Activated CD8-positive, alpha-beta T cell treated with anti-CD3 and anti-CD28 coated beads, Interleukin-2, amount 10 ng/mL, durations not matched to agents 7 days and 5 days (primary cell): Measurements from ENCODE around the gene PRELID1. TPM values are rescaled to one million over a fixed set of nuclear protein-coding genes. Genes with fewer than 3 reads are reported as not detected.
"Not testable (repeated sequence)": the region's sequence is repeated elsewhere in the genome, so short reads cannot be mapped to it uniquely, and the experiment has no call there.

Experiments used
- ATAC-seq: fragments of 150-1000 bp; cut with Tn5 transposase; one replicate; pipeline ENCODE4 v1.10.0; 2021; ENCODE audit warnings: moderate library complexity
- CTCF ChIA-PET: fragments of 350-600 bp; sonication (Branson Sonifier 250); formaldehyde crosslinking; loops from one replicate; lab custom pipeline; 2021; ENCODE audit warnings: antibody characterized with exemption; lab: Charles Lee
- POLR2A ChIA-PET: fragments of 350-600 bp; sonication (Branson Sonifier 250); formaldehyde crosslinking; loops from one replicate; lab custom pipeline; 2021; ENCODE audit warnings: antibody characterized with exemption; lab: Charles Lee
- DNase-seq: peaks from one replicate; pipeline ENCODE4 v3.0.0-alpha.2; 2020
- H3K27ac Mint-ChIP-seq: one replicate; pipeline ENCODE4 v1.8.0; 2021; ENCODE audit warnings: mild to moderate bottlenecking, mixed read lengths
- H3K27me3 Mint-ChIP-seq: one replicate; pipeline ENCODE4 v1.8.0; 2021; ENCODE audit warnings: low read depth, mixed read lengths
- H3K36me3 Mint-ChIP-seq: one replicate; pipeline ENCODE4 v1.8.0; 2021; ENCODE audit warnings: low read depth, mixed read lengths
- H3K4me1 Mint-ChIP-seq: one replicate; pipeline ENCODE4 v1.8.0; 2021; ENCODE audit warnings: low read depth, mixed read lengths
- H3K4me3 Mint-ChIP-seq: one replicate; pipeline ENCODE4 v1.8.0; 2021; ENCODE audit warnings: mild to moderate bottlenecking, mixed read lengths
- H3K9me3 Mint-ChIP-seq: one replicate; pipeline ENCODE4 v1.8.0; 2022; ENCODE audit warnings: mixed read lengths; ENCODE audit not compliant: insufficient read depth
- total RNA-seq, 2 experiments: library from RNA; stranded (reverse); gene quantifications; one replicate each; pipeline ENCODE4 v1.2.3, GENCODE V29; 2021

The PRELID1 gene
- total RNA-seq, 2 experiments from 2014 or later, result 152 to 154 TPM

GRCh38 chr5:177338251-177339106 lies 34.9 kb downstream of the PRELID1 start:
- Mint-ChIP-seq H3K9me3 (no peaks in the 10 kb centered on the region), H3K27me3 (no peaks in the 10 kb centered on the region), H3K36me3 (peaks cover 58% of the 10 kb centered on the region), H3K4me3 (no peak overlapping the region), H3K27ac (peak overlapping the region; percentile 50), H3K4me1 (peaks cover 40% of the 10 kb centered on the region)
- ChIA-PET CTCF (no interaction called here), POLR2A (no interaction called here)
- ATAC-seq (no peak), DNase-seq (no peak)

- Mint-ChIP-seq H3K4me1 (peaks cover 38% of the 10 kb centered on the region), H3K27ac (peak overlapping the region; percentile 60), H3K36me3 (peaks cover 55% of the 10 kb centered on the region), H3K27me3 (no peaks in the 10 kb centered on the region), H3K9me3 (no peaks in the 10 kb centered on the region), H3K4me3 (no peak overlapping the region)
- DNase-seq (no peak), ATAC-seq (no peak)
- ChIA-PET POLR2A (no interaction called here), CTCF (no interaction called here)
Measured at GRCh38 chr5:177339107-177339638, 35.6 kb downstream of the PRELID1 start.

- CTCF ChIA-PET, result interaction anchor here (1.3 kb wide), 1 partner anchor 14 kb away, joined by 4 read pairs; the partner anchor contains the start of gene RGS14
- ATAC-seq, DNase-seq, H3K9me3 Mint-ChIP-seq, H3K27ac Mint-ChIP-seq, H3K4me3 Mint-ChIP-seq, POLR2A ChIA-PET, H3K27me3 Mint-ChIP-seq: not testable (repeated sequence)
- peaks cover 43% of the 10 kb centered on the region for H3K4me1 Mint-ChIP-seq
- peaks cover 43% of the 10 kb centered on the region for H3K36me3 Mint-ChIP-seq
Measured at GRCh38 chr5:177343000-177343399, 39.4 kb downstream of the PRELID1 start.

- ChIA-PET POLR2A (no interaction called here), CTCF (no interaction called here)
- no peak for DNase-seq
- Mint-ChIP-seq H3K9me3 (no peaks in the 10 kb centered on the region), H3K27ac (no peak overlapping the region), H3K4me3 (no peak overlapping the region), H3K4me1 (peaks cover 42% of the 10 kb centered on the region), H3K27me3 (no peaks in the 10 kb centered on the region), H3K36me3 (peaks cover 40% of the 10 kb centered on the region)
- ATAC-seq, result no peak
Measured at GRCh38 chr5:177343777-177344176, 40.2 kb downstream of the PRELID1 start.

- Mint-ChIP-seq H3K27ac (no peak overlapping the region), H3K36me3 (peaks cover 44% of the 10 kb centered on the region)
- CTCF ChIA-PET, result interaction anchor here (1.0 kb wide), 1 partner anchor 35 kb away, joined by 3 read pairs; no protein-coding TSS in a partner anchor
Measured at GRCh38 chr5:177344891-177345290, 41.3 kb downstream of the PRELID1 start.

GRCh38 chr5:177346820-177347219 lies 43.2 kb downstream of the PRELID1 start:
- Mint-ChIP-seq H3K4me3 (no peak overlapping the region), H3K36me3 (peaks cover 43% of the 10 kb centered on the region), H3K4me1 (peaks cover 45% of the 10 kb centered on the region), H3K27ac (no peak overlapping the region), H3K27me3 (no peaks in the 10 kb centered on the region), H3K9me3 (no peaks in the 10 kb centered on the region)
- CTCF ChIA-PET, result interaction anchor here (1.0 to 2.0 kb wide), 4 partner anchors 22 to 233 kb away, joined by 4 to 5 read pairs (median 5); no protein-coding TSS in a partner anchor
- no peak for DNase-seq
- POLR2A ChIA-PET, result interaction anchor here (1.4 to 1.5 kb wide), 2 partner anchors 35 to 38 kb away, joined by 3 to 4 read pairs; no protein-coding TSS in a partner anchor
- ATAC-seq, result no peak

More at GRCh38 chr5:177344891-177345290, 41.3 kb downstream of the PRELID1 start:
- peaks cover 41% of the 10 kb centered on the region for H3K4me1 Mint-ChIP-seq
- ATAC-seq (no peak), DNase-seq (no peak)
- no peak overlapping the region for H3K4me3 Mint-ChIP-seq
- H3K27me3 Mint-ChIP-seq, result no peaks in the 10 kb centered on the region
- H3K9me3 Mint-ChIP-seq, result no peaks in the 10 kb centered on the region
- POLR2A ChIA-PET, result interaction anchor here (0.6 kb wide), 1 partner anchor 18 kb away, joined by 3 read pairs; no protein-coding TSS in a partner anchor

- no peak overlapping the region for H3K27ac Mint-ChIP-seq
- CTCF ChIA-PET, result no interaction called here
Measured at GRCh38 chr5:177347699-177348098, 44.1 kb downstream of the PRELID1 start.

GRCh38 chr5:177349362-177349647 lies 45.7 kb downstream of the PRELID1 start:
- no peaks in the 10 kb centered on the region for H3K9me3 Mint-ChIP-seq
- ChIA-PET CTCF (interaction anchor here (0.7 to 3.4 kb wide), 8 partner anchors 9 to 997 kb away, joined by 3 to 17 read pairs (median 4); no protein-coding TSS in a partner anchor), POLR2A (no interaction called here)
- no peak for DNase-seq
- H3K4me3 Mint-ChIP-seq, result peak overlapping the region; percentile 97
- H3K4me1 Mint-ChIP-seq, result peaks cover 49% of the 10 kb centered on the region
- no peak overlapping the region for H3K27ac Mint-ChIP-seq
- no peaks in the 10 kb centered on the region for H3K27me3 Mint-ChIP-seq
- H3K36me3 Mint-ChIP-seq, result peaks cover 36% of the 10 kb centered on the region
- ATAC-seq, result no peak

More at GRCh38 chr5:177347699-177348098, 44.1 kb downstream of the PRELID1 start:
- Mint-ChIP-seq H3K4me3 (no peak overlapping the region), H3K4me1 (peaks cover 50% of the 10 kb centered on the region), H3K9me3 (no peaks in the 10 kb centered on the region), H3K27me3 (no peaks in the 10 kb centered on the region), H3K36me3 (peaks cover 43% of the 10 kb centered on the region)
- POLR2A ChIA-PET, result no interaction called here
- DNase-seq, result no peak
- no peak for ATAC-seq

- Mint-ChIP-seq H3K27ac (peak overlapping the region; percentile 64), H3K27me3 (no peaks in the 10 kb centered on the region), H3K4me3 (peak overlapping the region; percentile 97), H3K36me3 (peaks cover 34% of the 10 kb centered on the region), H3K9me3 (no peaks in the 10 kb centered on the region), H3K4me1 (peaks cover 54% of the 10 kb centered on the region)
- ATAC-seq (no peak), DNase-seq (no peak)
- ChIA-PET CTCF (interaction anchor here (1.0 to 3.4 kb wide), 6 partner anchors 9 to 45 kb away, joined by 3 to 17 read pairs (median 4); no protein-coding TSS in a partner anchor), POLR2A (interaction anchor here (2.7 kb wide), 1 partner anchor 11 kb away, joined by 22 read pairs; no protein-coding TSS in a partner anchor)
Measured at GRCh38 chr5:177349762-177350161, 46.2 kb downstream of the PRELID1 start.

- peak overlapping the region; percentile 97 for H3K4me3 Mint-ChIP-seq
- H3K36me3 Mint-ChIP-seq, result peaks cover 42% of the 10 kb centered on the region
- H3K27me3 Mint-ChIP-seq, result no peaks in the 10 kb centered on the region
- CTCF ChIA-PET, result interaction anchor here (0.8 to 5.6 kb wide), 14 partner anchors 9 to 150 kb away, joined by 3 to 31 read pairs (median 6); no protein-coding TSS in a partner anchor
- peak overlapping the region; percentile 100 for H3K27ac Mint-ChIP-seq
- H3K9me3 Mint-ChIP-seq, result peaks cover 4% of the 10 kb centered on the region
- POLR2A ChIA-PET, result interaction anchor here (0.9 to 2.7 kb wide), 11 partner anchors 10 to 80 kb away, joined by 3 to 22 read pairs (median 4); partner anchors contain the start of gene MXD3
- DNase-seq, result no peak
- no peak for ATAC-seq
- H3K4me1 Mint-ChIP-seq, result peaks cover 64% of the 10 kb centered on the region
Measured at GRCh38 chr5:177350776-177351391, 47.3 kb downstream of the PRELID1 start.
